ENCODE results near the gene CCDC57.
"Not testable (repeated sequence)": the region's sequence is repeated elsewhere in the genome, so short reads cannot be mapped to it uniquely, and the experiment has no call there.

The CCDC57 gene

GRCh38 chr17:82179946-82180475 lies 32.6 kb downstream of the CCDC57 start:
- in situ Hi-C loops (cut with MboI; ENCODE audit: low sequenced_read_pairs), result no loop called here

GRCh38 chr17:82179412-82179811 lies 33.2 kb downstream of the CCDC57 start:
- in situ Hi-C loops (cut with MboI; ENCODE audit: low sequenced_read_pairs), result no loop called here

- in situ Hi-C loops (cut with MboI; ENCODE audit: low sequenced_read_pairs), result no loop called here
Measured at GRCh38 chr17:82178499-82179261, 34.0 kb downstream of the CCDC57 start.

GRCh38 chr17:82177761-82178498 lies 34.7 kb downstream of the CCDC57 start:
- in situ Hi-C loops (cut with MboI; ENCODE audit: low sequenced_read_pairs), result no loop called here

GRCh38 chr17:82177276-82177675 lies 35.4 kb downstream of the CCDC57 start:
- in situ Hi-C loops (cut with MboI; ENCODE audit: low sequenced_read_pairs), result no loop called here

GRCh38 chr17:82175951-82176350 lies 36.7 kb downstream of the CCDC57 start:
- in situ Hi-C loops (cut with MboI; ENCODE audit: low sequenced_read_pairs), result no loop called here

- in situ Hi-C loops (cut with MboI; ENCODE audit: low sequenced_read_pairs), result no loop called here
Measured at GRCh38 chr17:82175201-82175600, 37.4 kb downstream of the CCDC57 start.

GRCh38 chr17:82174042-82174857 lies 38.4 kb downstream of the CCDC57 start:
- in situ Hi-C loops (cut with MboI; ENCODE audit: low sequenced_read_pairs), result not testable (repeated sequence)

GRCh38 chr17:82173351-82174041 lies 39.1 kb downstream of the CCDC57 start:
- in situ Hi-C loops (cut with MboI; ENCODE audit: low sequenced_read_pairs), result no loop called here

GRCh38 chr17:82172486-82173160 lies 40.0 kb downstream of the CCDC57 start:
- in situ Hi-C loops (cut with MboI; ENCODE audit: low sequenced_read_pairs), result no loop called here

GRCh38 chr17:82171750-82172375 lies 40.8 kb downstream of the CCDC57 start:
- in situ Hi-C loops (cut with MboI; ENCODE audit: low sequenced_read_pairs), result no loop called here

GRCh38 chr17:82170412-82170961 lies 42.2 kb downstream of the CCDC57 start:
- in situ Hi-C loops (cut with MboI; ENCODE audit: low sequenced_read_pairs), result no loop called here

- in situ Hi-C loops (cut with MboI; ENCODE audit: low sequenced_read_pairs), result no loop called here
Measured at GRCh38 chr17:82168568-82168967, 44.1 kb downstream of the CCDC57 start.

- in situ Hi-C loops (cut with MboI; ENCODE audit: low sequenced_read_pairs), result no loop called here
Measured at GRCh38 chr17:82167028-82167427, 45.6 kb downstream of the CCDC57 start.

GRCh38 chr17:82164853-82165252 lies 47.8 kb downstream of the CCDC57 start:
- in situ Hi-C loops (cut with MboI; ENCODE audit: low sequenced_read_pairs), result no loop called here

- in situ Hi-C loops (cut with MboI; ENCODE audit: low sequenced_read_pairs), result no loop called here
Measured at GRCh38 chr17:82161216-82161615, 51.4 kb downstream of the CCDC57 start.

- in situ Hi-C loops (cut with MboI; ENCODE audit: low sequenced_read_pairs), result no loop called here
Measured at GRCh38 chr17:82160075-82160474, 52.6 kb downstream of the CCDC57 start.

GRCh38 chr17:82158825-82159224 lies 53.8 kb downstream of the CCDC57 start:
- in situ Hi-C loops (cut with MboI; ENCODE audit: low sequenced_read_pairs), result no loop called here
